ENCODE results near the gene VIPAS39.
"Not testable (repeated sequence)": the region's sequence is repeated elsewhere in the genome, so short reads cannot be mapped to it uniquely, and the experiment has no call there.

Gene VIPAS39

GRCh38 chr14:77469539-77469938, 12.1 kb upstream of the VIPAS39 start:
- no peak for DNase-seq

GRCh38 chr14:77469067-77469505, 11.7 kb upstream of the VIPAS39 start:
- no peak for DNase-seq

DNA sequence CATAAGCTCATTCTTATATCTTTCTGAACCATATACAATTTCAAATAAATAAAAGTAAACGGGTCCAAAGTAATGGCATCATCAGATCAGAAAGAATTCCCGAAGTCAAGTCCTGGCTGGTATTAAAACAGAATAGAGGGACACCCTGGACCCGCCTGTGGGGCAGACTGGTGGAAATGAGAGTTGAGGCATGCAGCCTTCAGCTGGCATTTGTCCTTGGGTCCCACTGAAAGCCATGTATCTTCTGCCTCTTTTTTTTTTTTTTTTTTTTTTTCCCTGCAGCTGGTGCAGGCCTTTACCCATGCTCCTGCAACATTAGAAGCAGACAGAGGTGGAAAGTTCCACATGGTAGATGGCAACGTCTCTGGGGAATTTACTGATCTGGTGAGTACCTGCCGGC, 10.4 kb upstream of the VIPAS39 start:
- DNase-seq: no peak

GRCh38 chr14:77459072-77459723, 1.8 kb upstream of the VIPAS39 start:
- peak; percentile 48 for DNase-seq

DNA sequence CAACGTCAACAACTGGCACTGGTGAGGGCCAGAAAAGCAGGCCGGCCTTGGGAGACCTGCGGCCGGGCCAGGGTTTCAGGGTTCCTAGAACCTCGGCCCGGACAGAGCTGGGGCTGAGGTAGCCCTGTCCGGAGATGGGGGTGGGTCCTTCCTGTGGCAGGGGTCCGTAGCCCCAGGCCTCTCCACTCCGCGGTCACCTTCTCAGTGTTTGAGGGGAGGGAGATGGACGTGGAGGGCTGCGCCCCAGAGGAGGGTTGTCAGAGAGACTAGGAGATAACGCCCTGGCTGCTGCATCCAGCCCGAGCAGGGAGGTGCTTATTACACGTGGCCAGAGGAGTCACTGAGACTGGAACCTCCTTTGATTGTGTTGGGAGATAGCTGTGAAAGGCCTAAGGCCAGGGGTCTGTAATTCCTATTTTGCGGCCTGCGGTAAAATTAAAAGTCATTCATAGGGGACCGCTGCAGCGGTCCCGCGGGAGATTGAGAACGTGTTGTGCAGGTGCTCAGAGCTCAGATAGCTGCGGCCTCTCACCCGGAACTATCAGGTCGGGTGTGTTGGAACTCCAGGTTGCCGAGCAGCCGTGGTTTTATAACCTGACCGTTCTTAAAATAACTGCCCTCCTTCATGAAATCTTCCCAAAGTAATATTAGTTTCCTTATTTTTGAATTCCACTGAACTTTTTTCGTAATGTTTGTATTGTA, 999 bp upstream of the VIPAS39 start:
- DNase-seq: peak; percentile 25

- peak; percentile 2 for DNase-seq
Observed at GRCh38 chr14:77457115-77457521, 283 bp downstream of the VIPAS39 start.

GRCh38 chr14:77455966-77456640, 1.3 kb downstream of the VIPAS39 start:
- DNase-seq: no peak

DNA sequence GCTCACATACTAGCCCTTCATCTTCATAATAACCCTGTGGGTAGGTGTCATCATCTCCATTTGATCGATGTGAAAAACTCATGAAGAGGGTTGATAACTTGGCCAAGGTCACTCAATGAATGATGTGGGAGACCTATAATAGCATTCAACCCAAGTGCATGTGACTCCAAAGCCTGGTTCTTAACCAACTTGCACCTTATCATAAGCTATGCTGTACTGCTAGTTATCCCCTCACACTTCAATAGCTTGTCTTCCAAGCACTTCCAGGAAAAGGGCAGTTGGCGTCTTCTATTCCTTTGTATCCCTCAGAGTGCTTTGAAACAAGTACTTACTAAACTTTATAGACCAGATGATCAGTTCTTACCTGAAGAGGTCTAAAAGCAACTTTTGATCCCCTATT, 15.2 kb downstream of the VIPAS39 start:
- no peak for DNase-seq

DNA sequence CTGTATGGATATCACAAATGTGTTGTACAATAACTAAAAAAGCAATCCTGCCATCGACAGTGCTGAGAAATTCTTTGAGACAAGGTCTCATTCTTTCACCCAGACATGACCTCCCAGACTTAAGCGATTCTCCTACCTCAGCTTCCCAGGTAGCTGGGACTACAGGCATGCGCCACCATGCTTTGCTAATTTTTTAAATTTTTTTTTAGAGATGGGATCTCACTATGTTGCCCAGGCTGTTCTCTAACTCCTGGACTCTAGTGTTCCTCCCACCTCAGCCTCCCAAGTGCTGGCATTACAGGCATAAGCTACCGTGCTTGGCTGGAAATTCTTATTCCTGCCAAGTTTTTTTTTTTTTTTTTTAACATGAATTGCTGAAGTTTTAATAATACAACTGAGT, 17.5 kb downstream of the VIPAS39 start:
- DNase-seq: no peak

DNA sequence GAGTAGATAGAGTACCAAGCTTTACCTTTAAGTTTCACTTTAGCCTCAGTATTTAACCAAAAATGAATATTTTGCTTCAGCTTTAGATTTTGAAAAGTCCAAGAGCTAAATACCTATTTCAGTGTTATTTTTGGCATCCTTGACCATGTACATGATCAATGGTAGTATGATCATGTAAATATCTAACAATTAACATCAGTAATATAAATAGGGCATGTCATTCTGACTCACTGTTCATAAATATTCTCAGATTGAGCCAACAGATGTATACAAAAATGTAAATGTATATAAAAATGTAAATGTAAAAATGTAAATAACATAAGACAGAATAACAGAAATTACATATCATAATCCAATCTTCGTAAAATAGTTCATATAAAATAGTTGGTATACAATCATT, 18.8 kb downstream of the VIPAS39 start:
- no peak for DNase-seq

- DNase-seq: no peak
Observed at GRCh38 chr14:77436042-77436441, 21.4 kb downstream of the VIPAS39 start.

DNA sequence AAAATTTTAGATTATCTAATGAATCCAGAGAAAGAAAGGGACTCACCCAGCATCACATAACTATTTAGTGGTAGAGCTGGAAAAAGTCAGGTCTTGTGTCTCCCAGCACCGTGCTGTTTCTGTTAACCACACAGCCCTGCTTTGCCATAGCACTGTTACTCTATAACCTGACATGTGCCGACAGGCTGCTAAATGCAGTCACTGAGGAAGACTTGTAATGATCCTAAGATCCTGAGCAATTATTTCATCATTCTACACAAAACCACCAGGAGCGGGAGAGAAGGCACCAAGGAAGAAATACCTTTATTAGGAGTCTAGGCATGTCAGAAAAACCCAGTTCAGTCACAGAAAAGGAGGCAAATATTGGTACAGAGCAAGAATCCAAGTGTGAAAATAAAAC, 31.0 kb downstream of the VIPAS39 start:
- DNase-seq: no peak

DNA sequence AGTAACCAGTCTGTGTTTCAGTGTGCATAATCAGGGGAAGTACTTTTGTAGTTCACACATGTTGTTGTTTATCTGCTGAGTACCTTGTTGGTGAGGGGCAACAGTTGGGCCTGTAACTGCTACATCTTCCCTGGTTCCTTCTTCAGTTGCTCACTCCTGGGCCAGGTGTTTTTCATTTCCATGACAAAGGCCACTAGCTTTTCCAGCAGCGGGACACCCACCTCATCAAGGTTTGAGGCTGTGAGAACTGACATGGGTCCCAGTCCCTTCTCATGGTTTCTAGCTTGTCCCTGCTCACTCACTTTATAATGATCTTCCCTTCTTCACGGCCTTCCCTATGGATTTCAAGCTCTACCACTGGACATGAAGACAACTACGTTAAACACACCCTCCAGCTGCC, 32.5 kb downstream of the VIPAS39 start:
- DNase-seq: no peak

DNA sequence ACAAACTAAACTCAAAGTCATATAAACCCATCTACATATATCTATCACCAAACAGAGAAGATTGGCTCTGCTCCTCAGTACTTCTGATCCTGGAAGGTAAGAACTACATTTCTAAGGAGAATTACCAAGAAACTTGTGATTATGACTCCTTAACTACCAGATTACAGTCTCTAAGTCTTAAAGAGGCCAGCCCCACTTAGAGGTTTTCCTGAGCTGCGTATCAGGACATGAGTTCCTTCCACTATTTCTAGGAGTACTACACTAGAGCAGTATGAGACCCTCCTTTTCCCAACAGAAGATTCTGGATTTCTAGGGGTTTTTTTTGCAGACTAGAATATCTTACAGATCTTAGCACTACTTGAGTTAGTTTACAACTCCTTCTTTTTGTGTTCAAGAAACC, 34.0 kb downstream of the VIPAS39 start, which contains the start of gene NOXRED1:
NOXRED1 (minus strand) TSS at position 101 of the 400 bp plus-strand sequence. CDS start 634 bp downstream, outside the sequence.
- DNase-seq: no peak

DNA sequence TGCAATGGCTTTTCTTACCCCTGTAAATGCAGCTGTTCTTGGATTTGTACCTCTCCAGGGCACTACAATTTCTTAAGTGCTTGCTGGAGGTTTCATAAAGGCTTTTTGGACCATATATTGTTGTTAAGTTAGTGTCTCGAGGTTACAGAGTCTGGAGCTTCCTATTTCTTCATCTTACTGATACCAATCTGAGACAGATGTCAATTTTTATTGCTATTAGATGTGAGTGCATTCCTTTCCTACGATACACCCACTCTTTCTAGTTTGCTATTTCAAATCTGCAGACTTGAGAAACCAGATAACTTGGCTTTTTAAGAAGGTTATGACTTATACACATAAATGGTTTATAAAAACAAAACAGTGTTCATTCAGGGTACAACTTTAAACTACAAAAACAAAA, 36.2 kb downstream of the VIPAS39 start:
- no peak for DNase-seq

DNA sequence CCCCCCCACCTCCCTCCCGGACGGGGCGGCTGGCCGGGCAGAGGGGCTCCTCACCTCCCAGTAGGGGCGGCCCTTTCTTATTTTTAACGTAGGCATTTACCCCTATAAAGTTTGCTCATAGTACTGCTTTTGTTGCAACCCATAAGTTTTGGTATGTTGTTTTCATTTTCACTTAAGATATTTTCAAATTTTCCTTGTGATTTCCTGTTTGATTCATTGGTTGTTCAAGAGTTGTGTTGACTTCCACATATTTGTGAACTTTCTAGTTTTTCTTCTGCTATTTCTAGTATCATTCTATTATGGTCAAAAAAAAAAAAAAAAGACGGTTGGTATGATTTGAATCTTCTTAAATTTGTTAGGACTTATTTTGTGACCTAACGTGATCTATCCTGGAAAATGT, 40.6 kb downstream of the VIPAS39 start:
- no peak for DNase-seq

DNA sequence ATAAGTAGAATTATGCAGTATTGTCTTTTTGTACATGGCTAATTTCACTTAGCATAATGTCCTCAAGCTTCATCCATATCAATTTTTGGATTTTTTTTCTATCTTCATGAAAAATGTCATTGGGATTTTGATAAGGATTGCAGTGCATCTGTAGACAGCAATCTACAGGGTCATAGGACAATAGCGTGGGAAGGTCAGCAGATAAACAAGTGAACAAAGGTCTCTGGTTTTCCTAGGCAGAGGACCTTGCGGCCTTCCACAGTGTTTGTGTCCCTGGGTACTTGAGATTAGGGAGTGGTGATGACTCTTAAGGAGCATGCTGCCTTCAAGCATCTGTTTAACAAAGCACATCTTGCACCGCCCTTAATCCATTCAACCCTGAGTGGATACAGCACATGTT, 41.3 kb downstream of the VIPAS39 start:
- DNase-seq: not testable (repeated sequence)

- DNase-seq: not testable (repeated sequence)
Observed at GRCh38 chr14:77415403-77416030, 41.9 kb downstream of the VIPAS39 start.

GRCh38 chr14:77409131-77409533, 48.3 kb downstream of the VIPAS39 start:
- DNase-seq: no peak

- DNase-seq: no peak
Observed at GRCh38 chr14:77407158-77407557, 50.2 kb downstream of the VIPAS39 start.

- no peak for DNase-seq
Observed at GRCh38 chr14:77406718-77407117, 50.7 kb downstream of the VIPAS39 start.

DNA sequence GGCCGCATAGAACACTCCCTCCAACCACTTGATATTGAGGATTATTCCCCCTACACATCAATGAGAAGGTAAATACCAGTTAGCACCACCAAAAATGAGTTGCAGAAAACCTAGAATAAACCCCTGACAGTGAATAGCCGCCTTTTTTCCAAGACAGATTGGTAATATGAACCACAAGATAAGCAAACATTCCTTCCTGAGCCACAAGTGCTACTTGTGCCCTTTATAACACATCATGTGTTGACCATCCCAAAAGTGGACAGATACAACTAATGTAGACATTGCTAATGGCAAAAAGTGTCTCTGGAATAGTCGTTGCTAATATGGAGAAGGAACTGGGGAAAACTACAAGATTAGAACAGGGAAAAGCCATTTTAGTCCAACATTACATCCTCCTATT, 51.3 kb downstream of the VIPAS39 start:
- no peak for DNase-seq

DNA sequence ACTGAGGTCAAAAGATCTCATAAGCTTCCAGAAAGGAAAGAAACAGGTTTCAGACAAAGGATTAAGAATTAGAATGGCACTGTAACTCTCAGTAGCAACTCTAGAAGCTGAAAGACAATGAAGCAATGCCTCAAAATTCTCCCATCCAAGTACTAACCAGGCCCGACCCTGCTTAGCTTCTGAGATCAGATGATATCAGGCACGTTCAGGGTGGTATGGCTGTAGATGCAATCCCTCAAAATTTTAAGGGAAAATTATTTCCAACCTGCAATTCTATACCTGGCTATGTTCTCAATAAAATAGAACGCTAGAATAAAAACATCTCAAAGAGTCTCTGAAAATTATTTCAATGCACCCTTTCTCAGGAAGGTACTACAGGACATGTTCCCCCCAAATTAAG, 53.6 kb downstream of the VIPAS39 start:
- no peak for DNase-seq

GRCh38 chr14:77400216-77400615, 57.2 kb downstream of the VIPAS39 start:
- DNase-seq: no peak

Data from stimulated activated CD4-positive, alpha-beta T cell treated with anti-CD3 and anti-CD28 coated beads, Interleukin-12 subunit alpha, Interleukin-12 subunit beta, amount 100 ng/mL, for 4 hours (primary cell).